RWPE1 (cell line): Measurements from ENCODE around the gene AKAP8L.

Source experiments
- CTCF ChIA-PET: fragments of 350-600 bp; sonication (Branson Sonifier 250); formaldehyde crosslinking; extraction: SDS; loops from one replicate; lab custom pipeline; 2021; lab: Yijun Ruan, JAX
- POLR2A ChIA-PET: fragments of 400-600 bp; formaldehyde crosslinking; extraction: SDS; loops from one replicate; lab custom pipeline; 2020; ENCODE audit warnings: antibody characterized with exemption; ENCODE audit not compliant: low non-redundant PET; lab: Yijun Ruan, JAX
- DNase-seq: peaks from one replicate; pipeline ENCODE4 v3.0.0; 2012; ENCODE audit warnings: low spot score
- H3K27ac ChIP-seq: fragments of 450-650 bp; 2 replicates; pipeline ENCODE4 v1.5.1; 2017
- CTCF ChIP-seq: fragments of 450-650 bp; conservative IDR thresholded peaks from 2 replicates; pipeline ENCODE4 v1.5.1; 2017; ENCODE audit warnings: low read depth, mild to moderate bottlenecking

Gene AKAP8L

GRCh38 chr19:15429825-15430467 lies 11.2 kb upstream of the AKAP8L start:
- H3K27ac ChIP-seq: peak overlapping the region; percentile 85
- no peak for DNase-seq
- no peak for TF ChIP-seq CTCF
- CTCF ChIA-PET: interaction anchor here (0.9 kb wide), 1 partner anchor 10 kb away, joined by 3 read pairs; no protein-coding TSS in a partner anchor
- POLR2A ChIA-PET: no interaction called here

- CTCF ChIA-PET: no interaction called here
These were observed 10.4 kb upstream of the AKAP8L start for GRCh38 chr19:15428956-15429824.

DNA sequence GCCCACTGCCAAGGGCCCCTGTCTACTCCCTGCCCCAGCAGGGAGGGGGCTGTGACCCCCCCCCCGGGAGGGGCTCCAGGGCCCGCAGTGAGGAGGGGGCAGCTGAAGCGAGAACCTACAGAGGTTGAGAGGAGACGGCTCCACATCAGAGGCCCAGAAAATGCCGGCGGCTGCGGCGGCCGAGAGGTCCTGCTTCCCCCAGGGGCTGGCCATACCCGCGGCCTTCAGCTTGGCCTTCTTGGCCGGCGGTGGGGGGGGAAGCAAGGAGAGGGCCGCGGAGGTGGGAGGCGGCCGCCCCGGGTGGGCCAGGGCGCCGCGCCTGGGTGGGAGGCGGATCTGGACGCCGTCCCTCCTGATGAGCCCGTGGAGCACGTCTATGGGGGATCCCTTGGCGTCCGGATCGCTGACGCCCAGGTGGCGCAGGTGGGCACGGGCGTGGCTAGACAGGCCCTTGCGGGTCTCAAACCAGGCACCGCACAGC lies 9.2 kb upstream of the AKAP8L start:
- H3K27ac ChIP-seq: no peak overlapping the region
- CTCF ChIA-PET: no interaction called here
- no peak for TF ChIP-seq CTCF
- POLR2A ChIA-PET: no interaction called here
- DNase-seq: no peak

More at GRCh38 chr19:15428956-15429824, 10.4 kb upstream of the AKAP8L start:
- DNase-seq: no peak
- POLR2A ChIA-PET: no interaction called here
- TF ChIP-seq CTCF: no peak
- peak overlapping the region; percentile 10 for H3K27ac ChIP-seq

GRCh38 chr19:15427350-15427700 lies 8.5 kb upstream of the AKAP8L start:
- no peak for TF ChIP-seq CTCF
- DNase-seq: no peak
- no peak overlapping the region; the same call in 1 of the 2 replicates for H3K27ac ChIP-seq
- ChIA-PET POLR2A (no interaction called here), CTCF (no interaction called here)

DNA sequence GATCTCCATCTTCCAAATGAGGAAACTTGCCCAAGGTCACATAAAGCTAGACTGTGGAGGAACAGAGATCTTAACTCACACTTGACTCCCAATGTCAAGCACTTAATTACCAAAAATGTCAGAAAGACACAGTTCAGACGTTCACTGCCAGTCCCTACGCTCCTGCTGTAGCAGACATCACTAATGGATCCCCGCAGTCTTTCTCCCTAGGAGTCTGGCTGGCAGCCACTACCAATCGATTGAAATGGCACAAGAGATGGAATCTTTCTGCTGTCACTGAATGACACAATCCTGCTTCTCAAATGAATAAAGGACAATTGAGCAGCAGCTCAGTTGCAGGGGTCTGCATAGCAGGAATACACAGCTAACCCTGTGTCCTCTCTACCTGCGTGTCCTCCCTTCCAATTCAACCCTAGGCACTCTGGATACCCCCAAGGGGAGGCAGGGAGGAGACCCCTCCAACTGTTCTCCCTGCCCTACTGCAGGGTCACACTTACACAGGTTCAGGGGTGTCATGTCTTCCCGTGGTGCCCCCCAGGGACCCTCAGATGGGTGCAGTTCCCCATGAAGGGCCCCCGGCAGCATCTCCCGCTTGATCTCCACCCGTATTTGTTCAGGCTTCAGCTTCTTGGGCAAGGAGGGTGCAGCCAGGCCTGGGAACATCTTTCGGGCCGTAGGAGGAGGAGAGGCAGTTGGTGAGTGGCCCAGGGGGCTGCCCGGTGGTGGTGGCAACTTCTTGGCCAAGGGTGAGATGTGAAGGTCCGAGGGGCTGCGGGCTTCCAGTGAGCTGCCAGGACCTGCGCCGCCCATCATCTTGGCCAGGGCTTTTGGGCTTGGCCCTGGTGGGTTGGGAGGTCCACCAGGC lies 7.9 kb upstream of the AKAP8L start:
- ChIA-PET POLR2A (no interaction called here), CTCF (no interaction called here)
- no peak overlapping the region; the same call in 1 of the 2 replicates for H3K27ac ChIP-seq
- DNase-seq: no peak
- no peak for TF ChIP-seq CTCF

- H3K27ac ChIP-seq: no peak overlapping the region
- CTCF ChIA-PET: no interaction called here
- DNase-seq: no peak
- POLR2A ChIA-PET: no interaction called here
- TF ChIP-seq CTCF: no peak
These were observed 6.6 kb upstream of the AKAP8L start for GRCh38 chr19:15425321-15425950.
